DOHH2 (cell line): ENCODE measurements around the gene RAPGEF5.

Experiments
- EZH2phosphoT487 ChIP-seq: fragments of 200-600 bp; sonication (generic); IDR thresholded peaks from 2 replicates; pipeline ENCODE4 v1.6.1; 2017; ENCODE audit warnings: borderline replicate concordance, mild to moderate bottlenecking, antibody characterized with exemption, low read length, moderate library complexity, mixed read lengths
- TF ChIP-seq, protein P1 (sequence below): fragments of 200-600 bp; sonication (generic); IDR thresholded peaks from one replicate; pipeline ENCODE4 v1.5.1; 2014; ENCODE audit warnings: antibody characterized with exemption, mild to moderate bottlenecking, low read depth, low read length; ENCODE audit not compliant: poor library complexity, severe bottlenecking

DNA sequence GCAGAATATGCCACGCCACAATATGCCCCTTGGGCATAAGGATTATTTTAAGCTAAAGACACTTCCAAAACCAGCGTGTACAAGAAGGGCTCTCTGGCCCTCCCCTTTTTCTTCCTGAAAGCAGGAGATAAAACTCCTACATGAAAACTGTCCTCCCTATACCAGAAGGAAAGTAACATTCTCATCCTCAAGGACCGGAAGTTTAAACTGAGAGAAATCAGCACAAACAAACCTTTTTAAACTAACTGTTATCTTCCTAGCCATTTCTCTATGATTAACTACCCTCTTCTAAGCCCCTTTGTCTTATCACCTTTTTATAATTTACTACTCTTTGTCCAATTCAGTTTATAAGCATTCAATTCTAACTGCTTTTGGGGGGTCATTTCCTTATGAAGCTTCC lies 16.4 kb upstream of the RAPGEF5 start:
- TF ChIP-seq, protein P1, sequence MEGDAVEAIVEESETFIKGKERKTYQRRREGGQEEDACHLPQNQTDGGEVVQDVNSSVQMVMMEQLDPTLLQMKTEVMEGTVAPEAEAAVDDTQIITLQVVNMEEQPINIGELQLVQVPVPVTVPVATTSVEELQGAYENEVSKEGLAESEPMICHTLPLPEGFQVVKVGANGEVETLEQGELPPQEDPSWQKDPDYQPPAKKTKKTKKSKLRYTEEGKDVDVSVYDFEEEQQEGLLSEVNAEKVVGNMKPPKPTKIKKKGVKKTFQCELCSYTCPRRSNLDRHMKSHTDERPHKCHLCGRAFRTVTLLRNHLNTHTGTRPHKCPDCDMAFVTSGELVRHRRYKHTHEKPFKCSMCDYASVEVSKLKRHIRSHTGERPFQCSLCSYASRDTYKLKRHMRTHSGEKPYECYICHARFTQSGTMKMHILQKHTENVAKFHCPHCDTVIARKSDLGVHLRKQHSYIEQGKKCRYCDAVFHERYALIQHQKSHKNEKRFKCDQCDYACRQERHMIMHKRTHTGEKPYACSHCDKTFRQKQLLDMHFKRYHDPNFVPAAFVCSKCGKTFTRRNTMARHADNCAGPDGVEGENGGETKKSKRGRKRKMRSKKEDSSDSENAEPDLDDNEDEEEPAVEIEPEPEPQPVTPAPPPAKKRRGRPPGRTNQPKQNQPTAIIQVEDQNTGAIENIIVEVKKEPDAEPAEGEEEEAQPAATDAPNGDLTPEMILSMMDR = no peak
- no peak for TF ChIP-seq EZH2phosphoT487
